ENCODE results near the gene PRR22.

The PRR22 gene

GRCh38 chr19:5822181-5822844, 37.8 kb upstream of the PRR22 start:
- Histone ChIP-seq H2AFZ (ENCODE audit: low read depth, low read length) (no peak overlapping the region), H3K4me3 (ENCODE audit: low read depth in 1 of 2, low read length in 2 of 2) (no peak overlapping the region), H4K20me1 (ENCODE audit: insufficient read depth, low read length) (peaks cover 3% of the 10 kb centered on the region; the same call in 1 of the 2 replicates), H3K27me3 (ENCODE audit: insufficient read depth, low read length, poor library complexity) (peaks cover 3% of the 10 kb centered on the region), H3K9me3 (ENCODE audit: insufficient read depth, low read length, severe bottlenecking) (no peaks in the 10 kb centered on the region), H3K9ac (ENCODE audit: low read depth, low read length) (no peak overlapping the region), H3K4me2 (ENCODE audit: insufficient read depth, low read length) (no peak overlapping the region), H3K79me2 (ENCODE audit: insufficient read depth, low read length) (no peaks in the 10 kb centered on the region), H3K4me1 (ENCODE audit: insufficient read depth, low read length) (peaks cover 9% of the 10 kb centered on the region), H3K27ac (ENCODE audit: low read length) (no peak overlapping the region), H3K36me3 (ENCODE audit: insufficient read depth, low read length) (no peaks in the 10 kb centered on the region)
- DNase-seq, result no peak
- ATAC-seq (ENCODE audit: insufficient read depth, low read depth), result no peak
- TF ChIP-seq EZH2 (IDR thresholded peaks at IDR 0.05; ENCODE audit: borderline replicate concordance, low read depth, low read length, severe bottlenecking) (no peak), CTCF (IDR thresholded peaks at IDR 0.05; ENCODE audit: borderline replicate concordance, extremely low read depth, low read length, poor library complexity, severe bottlenecking) (no peak)

GRCh38 chr19:5821521-5822180, 37.1 kb upstream of the PRR22 start:
- Histone ChIP-seq H3K79me2 (ENCODE audit: insufficient read depth, low read length) (no peaks in the 10 kb centered on the region), H3K4me2 (ENCODE audit: insufficient read depth, low read length) (no peak overlapping the region), H3K9me3 (ENCODE audit: insufficient read depth, low read length, severe bottlenecking) (no peaks in the 10 kb centered on the region), H4K20me1 (ENCODE audit: insufficient read depth, low read length) (peaks cover under 1% of the 10 kb centered on the region; the same call in 1 of the 2 replicates), H2AFZ (ENCODE audit: low read depth, low read length) (no peak overlapping the region), H3K27ac (ENCODE audit: low read length) (no peak overlapping the region), H3K9ac (ENCODE audit: low read depth, low read length) (no peak overlapping the region), H3K4me3 (ENCODE audit: low read depth in 1 of 2, low read length in 2 of 2) (no peak overlapping the region), H3K4me1 (ENCODE audit: insufficient read depth, low read length) (peaks cover 6% of the 10 kb centered on the region), H3K27me3 (ENCODE audit: insufficient read depth, low read length, poor library complexity) (no peaks in the 10 kb centered on the region), H3K36me3 (ENCODE audit: insufficient read depth, low read length) (no peaks in the 10 kb centered on the region)
- DNase-seq, result no peak
- TF ChIP-seq EZH2 (IDR thresholded peaks at IDR 0.05; ENCODE audit: borderline replicate concordance, low read depth, low read length, severe bottlenecking) (no peak), CTCF (IDR thresholded peaks at IDR 0.05; ENCODE audit: borderline replicate concordance, extremely low read depth, low read length, poor library complexity, severe bottlenecking) (no peak)
- no peak for ATAC-seq (ENCODE audit: insufficient read depth, low read depth)

GRCh38 chr19:5820785-5821184, 36.2 kb upstream of the PRR22 start:
- Histone ChIP-seq H2AFZ (ENCODE audit: low read depth, low read length) (no peak overlapping the region), H3K27me3 (ENCODE audit: insufficient read depth, low read length, poor library complexity) (no peaks in the 10 kb centered on the region), H3K36me3 (ENCODE audit: insufficient read depth, low read length) (no peaks in the 10 kb centered on the region), H3K4me3 (ENCODE audit: low read depth in 1 of 2, low read length in 2 of 2) (no peak overlapping the region), H3K9ac (ENCODE audit: low read depth, low read length) (no peak overlapping the region), H3K79me2 (ENCODE audit: insufficient read depth, low read length) (no peaks in the 10 kb centered on the region), H3K9me3 (ENCODE audit: insufficient read depth, low read length, severe bottlenecking) (no peaks in the 10 kb centered on the region), H3K4me1 (ENCODE audit: insufficient read depth, low read length) (no peaks in the 10 kb centered on the region), H3K4me2 (ENCODE audit: insufficient read depth, low read length) (no peak overlapping the region), H3K27ac (ENCODE audit: low read length) (no peak overlapping the region), H4K20me1 (ENCODE audit: insufficient read depth, low read length) (no peaks in the 10 kb centered on the region)
- TF ChIP-seq EZH2 (IDR thresholded peaks at IDR 0.05; ENCODE audit: borderline replicate concordance, low read depth, low read length, severe bottlenecking) (no peak), CTCF (IDR thresholded peaks at IDR 0.05; ENCODE audit: borderline replicate concordance, extremely low read depth, low read length, poor library complexity, severe bottlenecking) (no peak)
- no peak for ATAC-seq (ENCODE audit: insufficient read depth, low read depth)
- DNase-seq, result no peak
